Measurements from ENCODE around the gene NUB1.

The NUB1 gene

GRCh38 chr7:151416941-151417315 is 75.3 kb downstream of the NUB1 start:
- TF ChIP-seq, protein P1, sequence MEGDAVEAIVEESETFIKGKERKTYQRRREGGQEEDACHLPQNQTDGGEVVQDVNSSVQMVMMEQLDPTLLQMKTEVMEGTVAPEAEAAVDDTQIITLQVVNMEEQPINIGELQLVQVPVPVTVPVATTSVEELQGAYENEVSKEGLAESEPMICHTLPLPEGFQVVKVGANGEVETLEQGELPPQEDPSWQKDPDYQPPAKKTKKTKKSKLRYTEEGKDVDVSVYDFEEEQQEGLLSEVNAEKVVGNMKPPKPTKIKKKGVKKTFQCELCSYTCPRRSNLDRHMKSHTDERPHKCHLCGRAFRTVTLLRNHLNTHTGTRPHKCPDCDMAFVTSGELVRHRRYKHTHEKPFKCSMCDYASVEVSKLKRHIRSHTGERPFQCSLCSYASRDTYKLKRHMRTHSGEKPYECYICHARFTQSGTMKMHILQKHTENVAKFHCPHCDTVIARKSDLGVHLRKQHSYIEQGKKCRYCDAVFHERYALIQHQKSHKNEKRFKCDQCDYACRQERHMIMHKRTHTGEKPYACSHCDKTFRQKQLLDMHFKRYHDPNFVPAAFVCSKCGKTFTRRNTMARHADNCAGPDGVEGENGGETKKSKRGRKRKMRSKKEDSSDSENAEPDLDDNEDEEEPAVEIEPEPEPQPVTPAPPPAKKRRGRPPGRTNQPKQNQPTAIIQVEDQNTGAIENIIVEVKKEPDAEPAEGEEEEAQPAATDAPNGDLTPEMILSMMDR (IDR thresholded peaks at IDR 0.05; ENCODE audit: control insufficient read depth, insufficient read depth, low read depth, low read length, missing control alignments) = no peak
- no peak for DNase-seq (ENCODE audit: low read depth)
- H3K4me3 ChIP-seq (ENCODE audit: control insufficient read depth, low read depth, low read length) = no peak overlapping the region

DNA sequence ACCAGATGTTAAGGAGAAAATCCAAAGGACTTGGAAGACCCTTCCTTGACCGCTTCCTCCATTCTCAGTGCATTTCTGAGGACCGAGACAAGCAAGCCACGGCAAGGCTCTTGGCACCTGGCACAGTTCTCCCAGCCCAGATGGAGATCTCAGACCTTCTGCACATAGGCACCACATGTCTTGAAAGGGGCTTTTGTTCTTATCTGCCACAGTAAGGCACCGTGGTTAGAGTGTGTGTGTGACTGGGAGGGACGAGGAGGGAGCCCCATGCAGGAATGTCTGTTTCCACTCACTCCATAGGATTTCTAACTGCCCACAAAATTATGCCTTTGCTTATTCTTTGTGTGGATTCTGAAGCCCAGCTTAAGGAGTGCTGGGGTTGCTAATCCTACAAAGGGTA is 78.5 kb downstream of the NUB1 start:
- TF ChIP-seq, protein P1 (IDR thresholded peaks at IDR 0.05; ENCODE audit: control insufficient read depth, insufficient read depth, low read depth, low read length, missing control alignments) = no peak
- H3K4me3 ChIP-seq (ENCODE audit: control insufficient read depth, low read depth, low read length) = no peak overlapping the region
- DNase-seq (ENCODE audit: low read depth) = no peak

GRCh38 chr7:151422212-151422611 is 80.6 kb downstream of the NUB1 start:
- TF ChIP-seq, protein P1 (IDR thresholded peaks at IDR 0.05; ENCODE audit: control insufficient read depth, insufficient read depth, low read depth, low read length, missing control alignments) = no peak
- no peak for DNase-seq (ENCODE audit: low read depth)
- H3K4me3 ChIP-seq (ENCODE audit: control insufficient read depth, low read depth, low read length) = no peak overlapping the region

GRCh38 chr7:151423226-151423625 is 81.6 kb downstream of the NUB1 start:
- no peak overlapping the region for H3K4me3 ChIP-seq (ENCODE audit: control insufficient read depth, low read depth, low read length)
- no peak for DNase-seq (ENCODE audit: low read depth)
- TF ChIP-seq, protein P1 (IDR thresholded peaks at IDR 0.05; ENCODE audit: control insufficient read depth, insufficient read depth, low read depth, low read length, missing control alignments) = no peak

GRCh38 chr7:151423936-151424335 is 82.3 kb downstream of the NUB1 start:
- no peak for DNase-seq (ENCODE audit: low read depth)
- H3K4me3 ChIP-seq (ENCODE audit: control insufficient read depth, low read depth, low read length) = no peak overlapping the region
- TF ChIP-seq, protein P1 (IDR thresholded peaks at IDR 0.05; ENCODE audit: control insufficient read depth, insufficient read depth, low read depth, low read length, missing control alignments) = no peak

GRCh38 chr7:151424799-151425198 is 83.2 kb downstream of the NUB1 start:
- TF ChIP-seq, protein P1 (IDR thresholded peaks at IDR 0.05; ENCODE audit: control insufficient read depth, insufficient read depth, low read depth, low read length, missing control alignments) = no peak
- peak; percentile 23 for DNase-seq (ENCODE audit: low read depth)

More at GRCh38 chr7:151424799-151425198, 83.2 kb downstream of the NUB1 start:
- no peak overlapping the region for H3K4me3 ChIP-seq (ENCODE audit: control insufficient read depth, low read depth, low read length)

All from AG09309 (cell line).